HG03066 (cell line): ENCODE measurements around the gene CEP68.
"Not testable (repeated sequence)": the region's sequence is repeated elsewhere in the genome, so short reads cannot be mapped to it uniquely, and the experiment has no call there.

ENCODE experiments used
- ATAC-seq: cut with Tn5 transposase; IDR thresholded peaks from one replicate; pipeline ENCODE4 v1.9.1; 2021; ENCODE audit warnings: low read depth; ENCODE audit not compliant: unreplicated experiment

Gene CEP68

GRCh38 chr2:65056215-65057053 lies at the start of gene CEP68:
TSS of gene CEP68 (plus strand) at chr2:65056416. CDS start at chr2:65069445, 13,029 bp downstream.
- ATAC-seq = peak; percentile 84

- no peak for ATAC-seq
Observed at GRCh38 chr2:65013776-65014175, 42.4 kb upstream of the CEP68 start.

- no peak for ATAC-seq
Observed at GRCh38 chr2:65015731-65016130, 40.5 kb upstream of the CEP68 start.

GRCh38 chr2:65016789-65017188 lies 39.4 kb upstream of the CEP68 start:
- peak; percentile 61 for ATAC-seq

- ATAC-seq = no peak
Observed at GRCh38 chr2:65017335-65017734, 38.9 kb upstream of the CEP68 start.

GRCh38 chr2:65018141-65018582 lies 38.1 kb upstream of the CEP68 start:
- ATAC-seq = no peak

GRCh38 chr2:65019010-65019409 lies 37.2 kb upstream of the CEP68 start:
- no peak for ATAC-seq

- ATAC-seq = no peak
Observed at GRCh38 chr2:65019675-65020195, 36.5 kb upstream of the CEP68 start.

- not testable (repeated sequence) for ATAC-seq
Observed at GRCh38 chr2:65020251-65020650, 36.0 kb upstream of the CEP68 start.

GRCh38 chr2:65020943-65021528 lies 35.2 kb upstream of the CEP68 start:
- ATAC-seq = no peak

GRCh38 chr2:65021709-65022108 lies 34.5 kb upstream of the CEP68 start:
- no peak for ATAC-seq

GRCh38 chr2:65022189-65022588 lies 34.0 kb upstream of the CEP68 start:
- no peak for ATAC-seq

GRCh38 chr2:65023742-65024141 lies 32.5 kb upstream of the CEP68 start:
- ATAC-seq = no peak

GRCh38 chr2:65024149-65024829 lies 31.9 kb upstream of the CEP68 start:
- no peak for ATAC-seq

GRCh38 chr2:65025453-65026123 lies 30.6 kb upstream of the CEP68 start:
- no peak for ATAC-seq

- ATAC-seq = no peak
Observed at GRCh38 chr2:65026154-65026553, 30.1 kb upstream of the CEP68 start.

- ATAC-seq = no peak
Observed at GRCh38 chr2:65026704-65027464, 29.3 kb upstream of the CEP68 start.

GRCh38 chr2:65027616-65028244 lies 28.5 kb upstream of the CEP68 start:
- no peak for ATAC-seq
